ENCODE measurements around the gene CDNF.
"Not testable (repeated sequence)": the region's sequence is repeated elsewhere in the genome, so short reads cannot be mapped to it uniquely, and the experiment has no call there.

The CDNF gene

GRCh38 chr10:14837757-14838581 is at the start of gene CDNF, which contains the start of the genes HSPA14 and MSANTD7:
Gene CDNF, minus strand, starts transcription at chr10:14838037. Its CDS starts 91 bp downstream, at chr10:14837946.
Gene HSPA14, plus strand, starts transcription at chr10:14838306. Its CDS starts 97 bp downstream, at chr10:14838403.
Gene MSANTD7, plus strand, starts transcription at chr10:14838306. Its CDS starts 3,979 bp downstream, at chr10:14842285.
- DNase-seq (ENCODE audit: low read depth in 2 of 2) = peak; percentile 98

- DNase-seq (ENCODE audit: low read depth in 2 of 2) = no peak
These were observed 46.2 kb upstream of the CDNF start for GRCh38 chr10:14884082-14884481.

DNA sequence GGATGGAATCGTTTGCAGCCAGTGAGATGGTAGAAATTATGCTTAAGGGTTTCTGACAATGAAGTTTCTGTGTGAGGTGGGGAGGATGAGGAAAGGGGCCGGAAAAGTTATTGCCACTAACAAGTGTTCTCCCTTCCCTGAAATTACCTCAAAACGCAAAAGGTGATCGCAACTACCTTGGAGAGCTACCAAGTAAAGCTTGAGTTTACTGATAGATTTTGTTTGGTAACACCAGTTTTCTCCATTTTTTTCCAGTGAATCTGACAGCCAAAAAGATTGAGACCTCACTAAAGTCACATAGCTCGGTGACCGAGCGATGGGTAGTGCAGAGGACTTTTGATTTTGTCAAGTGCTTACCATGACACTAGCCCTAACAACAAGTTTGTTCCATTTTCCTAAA is 42.4 kb upstream of the CDNF start:
- no peak for DNase-seq (ENCODE audit: low read depth in 2 of 2)

- DNase-seq (ENCODE audit: low read depth in 2 of 2) = no peak
These were observed 42.0 kb upstream of the CDNF start for GRCh38 chr10:14879928-14880193.

DNA sequence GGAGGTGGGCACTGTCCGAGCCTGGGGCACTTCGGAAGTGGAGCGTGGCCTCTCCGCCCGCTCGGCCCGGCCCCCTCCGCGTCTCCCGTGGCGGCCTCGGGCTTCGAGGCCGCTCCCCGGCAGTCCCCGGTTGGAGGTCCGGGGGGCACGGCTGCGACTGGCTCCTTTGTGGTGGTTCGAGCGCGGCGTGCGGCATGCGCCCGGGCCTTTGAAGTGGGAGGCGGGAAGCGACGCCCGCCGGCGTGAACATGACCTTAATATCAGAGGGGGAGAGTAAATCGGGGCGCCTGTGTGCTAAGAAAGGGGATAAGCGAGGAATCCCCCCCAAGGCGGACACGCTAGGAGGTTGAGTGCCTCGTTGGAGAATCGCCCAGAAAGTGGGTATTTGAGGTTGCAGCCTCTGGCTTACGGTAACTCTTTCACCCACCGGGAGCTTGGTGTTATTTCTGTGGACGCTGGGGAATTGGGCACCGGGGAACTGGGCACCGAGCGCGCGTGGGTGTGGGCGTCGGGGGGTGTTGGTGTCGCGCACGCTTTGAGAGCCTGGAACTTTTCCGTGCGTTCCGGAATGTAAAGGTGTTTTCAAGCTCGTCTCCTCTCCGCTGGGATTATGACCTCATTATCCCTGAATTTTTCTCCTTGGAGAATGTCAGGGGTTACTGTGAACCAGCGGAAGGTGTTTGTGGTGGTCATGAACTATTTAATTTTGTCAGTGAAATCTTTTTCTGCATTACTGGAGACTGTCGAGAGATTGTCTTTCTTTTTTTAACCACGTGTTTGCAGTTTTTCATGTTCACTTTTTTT is 41.5 kb upstream of the CDNF start:
- peak in 1 of 2 donors; percentile 17 for DNase-seq (ENCODE audit: low read depth in 2 of 2)

GRCh38 chr10:14878266-14879123 is 40.7 kb upstream of the CDNF start, which contains the start of gene SUV39H2:
Gene SUV39H2, plus strand, starts transcription at chr10:14878866. Its CDS starts 23 bp downstream, at chr10:14878889.
- DNase-seq (ENCODE audit: low read depth in 2 of 2) = peak; percentile 78 to 84

DNA sequence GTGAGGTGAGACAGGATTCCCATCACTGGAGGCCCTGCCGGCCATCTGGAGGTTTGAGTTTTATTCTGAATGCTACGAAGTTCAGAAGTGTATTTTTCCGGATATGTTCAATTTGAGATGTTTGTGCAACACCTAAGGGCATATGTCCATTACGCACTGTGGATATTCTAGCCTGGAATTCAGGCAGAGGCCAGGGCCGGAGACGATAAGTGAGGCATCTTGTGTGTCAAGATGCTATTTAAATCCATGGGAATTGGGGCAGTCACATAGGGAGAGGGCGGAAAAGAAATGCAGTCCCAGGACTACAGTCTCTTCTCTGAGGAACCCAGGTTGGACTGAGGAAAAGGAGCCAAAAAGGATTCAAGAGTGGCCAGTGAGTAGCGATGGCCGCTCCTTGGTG is 38.9 kb upstream of the CDNF start:
- no peak for DNase-seq (ENCODE audit: low read depth in 2 of 2)

DNA sequence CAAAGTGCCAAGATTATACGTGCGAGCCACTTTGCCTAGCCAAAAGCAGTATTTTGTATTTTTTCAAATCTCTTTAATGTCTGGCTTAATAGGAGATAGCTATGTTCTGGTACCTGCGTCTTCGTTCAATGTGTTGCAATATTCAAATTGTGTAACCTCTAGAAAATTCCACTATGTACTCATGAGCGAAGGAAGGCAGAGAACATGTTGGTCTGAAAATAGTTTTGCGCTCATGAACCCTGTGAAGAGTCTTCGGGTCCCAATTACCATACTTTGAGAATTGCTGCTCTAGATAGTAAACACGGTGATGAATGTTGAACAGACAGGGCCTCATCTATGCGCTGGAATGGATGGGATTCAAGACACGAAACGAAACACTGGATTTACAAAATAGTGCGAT is 38.1 kb upstream of the CDNF start:
- no peak for DNase-seq (ENCODE audit: low read depth in 2 of 2)

GRCh38 chr10:14873090-14873760 is 35.4 kb upstream of the CDNF start:
- DNase-seq (ENCODE audit: low read depth in 2 of 2) = no peak

- not testable (repeated sequence) for DNase-seq (ENCODE audit: low read depth in 2 of 2)
These were observed 27.0 kb upstream of the CDNF start for GRCh38 chr10:14864871-14865270.

DNA sequence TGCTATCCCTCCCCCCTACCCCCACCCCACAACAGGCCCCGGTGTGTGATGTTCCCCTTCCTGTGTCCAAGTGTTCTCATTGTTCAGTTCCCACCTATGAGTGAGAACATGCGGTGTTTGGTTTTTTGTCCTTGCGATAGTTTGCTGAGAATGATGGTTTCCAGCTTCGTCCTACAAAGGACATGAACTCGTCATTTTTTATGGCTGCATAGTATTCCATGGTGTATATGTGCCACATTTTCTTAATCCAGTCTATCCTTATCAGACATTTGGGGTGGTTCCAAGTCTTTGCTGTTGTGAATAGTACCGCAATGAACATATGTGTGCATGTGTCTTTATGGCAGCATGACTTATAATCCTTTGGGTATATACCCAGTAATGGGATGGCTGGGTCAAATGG is 26.6 kb upstream of the CDNF start:
- DNase-seq (ENCODE audit: low read depth in 2 of 2) = not testable (repeated sequence)

- DNase-seq (ENCODE audit: low read depth in 2 of 2) = no peak
These were observed 23.0 kb upstream of the CDNF start for GRCh38 chr10:14860791-14861190.

DNA sequence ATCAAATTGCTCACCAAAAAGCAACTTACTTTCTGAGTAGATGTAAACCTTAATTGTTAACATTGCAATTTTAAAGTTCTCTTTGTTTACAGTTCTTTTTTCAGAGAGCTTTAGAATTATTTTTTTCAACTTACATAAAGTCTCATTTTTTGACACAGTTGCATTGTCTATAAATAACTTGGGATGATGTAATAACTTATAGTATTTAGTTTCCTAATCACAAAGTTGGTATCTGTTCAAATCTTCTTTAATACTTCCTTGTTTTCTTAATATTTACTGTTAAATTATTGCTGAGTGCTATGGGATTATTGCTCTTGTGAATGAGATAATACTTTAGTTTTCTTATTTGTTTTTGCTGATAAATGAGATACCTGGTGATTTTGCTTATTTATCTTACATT is 21.9 kb upstream of the CDNF start:
- no peak for DNase-seq (ENCODE audit: low read depth in 2 of 2)

DNA sequence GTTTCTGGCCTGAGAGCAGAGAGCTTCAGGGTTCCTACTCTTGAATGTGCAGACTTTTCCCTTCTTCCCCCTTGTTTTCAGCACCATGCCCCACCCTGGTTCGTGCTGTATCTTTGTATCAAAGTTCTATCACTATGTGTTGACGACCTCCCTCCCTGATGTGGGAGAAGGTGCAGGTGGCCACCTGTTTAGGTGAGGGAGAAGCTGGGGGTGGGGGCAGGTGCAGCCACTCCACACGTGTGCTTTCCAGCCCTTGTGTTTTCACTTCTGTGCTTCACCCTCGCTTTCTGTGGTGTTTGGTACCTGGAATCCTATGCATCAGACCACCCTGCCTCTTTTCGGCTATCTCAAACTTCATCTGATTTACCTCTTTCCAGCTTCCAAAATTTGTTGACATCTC is 21.2 kb upstream of the CDNF start:
- no peak for DNase-seq (ENCODE audit: low read depth in 2 of 2)

DNA sequence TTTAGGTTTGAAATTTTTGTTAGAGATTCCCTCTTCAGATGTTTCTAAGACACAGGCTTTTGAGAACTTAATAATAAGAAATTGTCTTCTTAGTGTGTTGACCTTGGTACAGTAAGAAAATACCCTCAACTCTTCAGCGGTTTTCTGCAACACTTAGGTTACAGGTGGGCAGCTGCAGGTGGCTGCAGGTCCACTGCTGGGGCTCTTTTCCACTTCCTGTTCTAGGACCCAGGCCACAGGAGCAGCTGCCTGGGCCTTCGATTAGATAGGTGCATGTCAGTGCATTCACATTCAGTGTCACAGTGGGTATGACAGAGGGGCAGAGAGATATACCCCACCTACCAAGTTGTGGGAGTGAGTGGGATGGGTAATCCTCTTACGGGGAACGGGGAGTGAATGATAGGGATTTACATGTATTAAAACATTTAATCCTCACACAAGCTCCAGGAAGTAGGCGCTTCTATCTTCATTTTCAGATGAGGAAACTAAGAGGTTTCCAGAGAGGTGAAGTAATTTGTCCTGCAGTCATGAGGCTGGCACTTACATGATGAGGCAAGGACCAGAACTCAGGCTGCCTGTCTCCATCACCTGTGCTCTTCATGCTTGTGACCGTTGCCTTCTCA is 20.6 kb upstream of the CDNF start:
- DNase-seq (ENCODE audit: low read depth in 2 of 2) = no peak

- DNase-seq (ENCODE audit: low read depth in 2 of 2) = no peak
These were observed 17.6 kb upstream of the CDNF start for GRCh38 chr10:14855453-14855852.

- DNase-seq (ENCODE audit: low read depth in 2 of 2) = no peak
These were observed 14.4 kb upstream of the CDNF start for GRCh38 chr10:14852236-14852635.

- no peak for DNase-seq (ENCODE audit: low read depth in 2 of 2)
These were observed 7.1 kb upstream of the CDNF start for GRCh38 chr10:14844948-14845347.

GRCh38 chr10:14843327-14843988 is 5.6 kb upstream of the CDNF start:
- no peak for DNase-seq (ENCODE audit: low read depth in 2 of 2)

GRCh38 chr10:14840178-14840577 is 2.3 kb upstream of the CDNF start:
- DNase-seq (ENCODE audit: low read depth in 2 of 2) = no peak
